ENCODE measurements around the gene GLB1L. TPM values are rescaled to one million over a fixed set of nuclear protein-coding genes. Genes with fewer than 3 reads are reported as not detected.

Gene GLB1L
- total RNA-seq, 2 experiments from 2014 or later: 1.2 to 2.8 TPM

DNA sequence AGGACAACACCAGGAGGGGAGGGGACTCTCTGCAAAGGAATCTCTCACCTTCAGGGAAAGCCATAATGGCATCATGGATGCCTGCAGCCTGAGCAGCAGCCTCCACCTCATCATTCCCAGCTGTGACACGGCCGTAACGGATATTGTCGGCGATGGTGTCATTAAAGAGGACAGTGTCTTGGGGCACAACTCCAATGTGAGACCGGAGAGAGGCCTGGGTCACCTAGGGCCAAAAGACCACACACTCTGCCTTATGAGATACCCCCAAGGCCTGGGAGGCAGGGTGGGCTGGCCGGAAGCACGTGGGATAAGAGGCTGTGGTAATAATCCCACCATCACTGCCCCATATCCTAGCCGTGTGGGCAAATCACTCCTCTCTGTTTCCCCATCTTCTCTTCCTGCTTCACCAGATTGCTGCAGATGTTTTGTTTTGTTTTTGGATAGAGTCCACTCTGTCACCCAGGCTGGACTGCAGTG is 34.3 kb downstream of the GLB1L start:
- Mint-ChIP-seq H3K4me3 (no peak overlapping the region), H3K27ac (peak overlapping the region; percentile 64), H3K4me1 (ENCODE audit: low read depth) (peaks cover 43% of the 10 kb centered on the region), H3K9me3 (no peaks in the 10 kb centered on the region), H3K36me3 (ENCODE audit: low read depth) (peaks cover 44% of the 10 kb centered on the region), H3K27me3 (no peaks in the 10 kb centered on the region)
- TF ChIP-seq, protein P1, sequence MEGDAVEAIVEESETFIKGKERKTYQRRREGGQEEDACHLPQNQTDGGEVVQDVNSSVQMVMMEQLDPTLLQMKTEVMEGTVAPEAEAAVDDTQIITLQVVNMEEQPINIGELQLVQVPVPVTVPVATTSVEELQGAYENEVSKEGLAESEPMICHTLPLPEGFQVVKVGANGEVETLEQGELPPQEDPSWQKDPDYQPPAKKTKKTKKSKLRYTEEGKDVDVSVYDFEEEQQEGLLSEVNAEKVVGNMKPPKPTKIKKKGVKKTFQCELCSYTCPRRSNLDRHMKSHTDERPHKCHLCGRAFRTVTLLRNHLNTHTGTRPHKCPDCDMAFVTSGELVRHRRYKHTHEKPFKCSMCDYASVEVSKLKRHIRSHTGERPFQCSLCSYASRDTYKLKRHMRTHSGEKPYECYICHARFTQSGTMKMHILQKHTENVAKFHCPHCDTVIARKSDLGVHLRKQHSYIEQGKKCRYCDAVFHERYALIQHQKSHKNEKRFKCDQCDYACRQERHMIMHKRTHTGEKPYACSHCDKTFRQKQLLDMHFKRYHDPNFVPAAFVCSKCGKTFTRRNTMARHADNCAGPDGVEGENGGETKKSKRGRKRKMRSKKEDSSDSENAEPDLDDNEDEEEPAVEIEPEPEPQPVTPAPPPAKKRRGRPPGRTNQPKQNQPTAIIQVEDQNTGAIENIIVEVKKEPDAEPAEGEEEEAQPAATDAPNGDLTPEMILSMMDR (IDR thresholded peaks at IDR 0.05): no peak
- ChIA-PET CTCF (interaction anchor here (0.6 to 6.7 kb wide), 8 partner anchors 8 to 84 kb away, joined by 3 to 49 read pairs (median 4); partner anchors contain the start of genes NHEJ1 and SLC23A3), POLR2A (interaction anchor here (2.0 kb wide), 1 partner anchor 39 kb away, joined by 7 read pairs; no protein-coding TSS in a partner anchor)
- intact Hi-C loops (cut with micrococcal nuclease): loop anchor here (5.0 kb wide), 1 partner anchor 49 kb away; the partner anchor contains the start of gene NHEJ1
- DNase-seq (no peak), ATAC-seq (no peak)

DNA sequence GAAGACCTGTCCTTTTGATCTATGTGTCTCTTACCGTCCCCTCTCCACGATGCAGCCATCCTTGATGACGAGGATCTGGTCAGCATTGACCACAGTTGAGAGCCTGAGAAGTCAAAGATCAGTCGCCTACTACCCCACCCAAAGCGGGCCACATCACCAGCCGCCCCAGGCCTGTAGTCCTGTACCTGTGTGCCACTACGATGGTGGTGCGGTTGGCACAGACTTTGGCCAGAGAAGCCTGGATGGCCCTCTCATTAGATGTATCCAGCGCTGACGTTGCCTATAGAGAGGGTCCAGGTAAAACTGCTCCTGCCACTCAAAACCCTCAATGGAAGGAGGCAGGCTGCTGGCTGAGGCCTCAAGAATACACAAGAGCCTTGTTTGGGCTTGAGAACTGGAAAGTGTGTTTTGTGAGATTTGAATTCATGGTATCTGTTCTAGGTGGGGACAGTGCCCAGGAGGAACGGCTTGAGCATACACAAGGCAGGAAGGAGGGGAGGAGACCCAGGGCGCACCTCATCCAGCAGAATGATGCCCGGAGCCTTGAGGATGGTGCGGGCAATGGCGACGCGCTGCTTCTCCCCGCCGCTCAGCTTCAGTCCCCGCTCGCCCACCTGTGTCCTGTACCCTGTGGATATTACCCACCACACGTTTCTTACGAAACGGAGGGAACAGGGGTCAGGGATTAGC is 34.9 kb downstream of the GLB1L start:
- no peak for ATAC-seq
- no peak for DNase-seq
- no peaks in the 10 kb centered on the region for H3K9me3 Mint-ChIP-seq
- CTCF ChIA-PET: interaction anchor here (0.9 to 6.7 kb wide), 4 partner anchors 13 to 85 kb away, joined by 3 to 49 read pairs (median 13); partner anchors contain the start of genes NHEJ1 and SLC23A3
- intact Hi-C loops (cut with micrococcal nuclease): loop anchor here (5.0 kb wide), 1 partner anchor 48 kb away; the partner anchor contains the start of gene NHEJ1
- no peaks in the 10 kb centered on the region for H3K27me3 Mint-ChIP-seq
- peaks cover 44% of the 10 kb centered on the region for H3K4me1 Mint-ChIP-seq (ENCODE audit: low read depth)
- peak overlapping the region; percentile 70 for H3K27ac Mint-ChIP-seq
- TF ChIP-seq, protein P1 (IDR thresholded peaks at IDR 0.05): no peak
- no peak overlapping the region for H3K4me3 Mint-ChIP-seq
- peaks cover 44% of the 10 kb centered on the region for H3K36me3 Mint-ChIP-seq (ENCODE audit: low read depth)
- POLR2A ChIA-PET: interaction anchor here (1.3 to 2.0 kb wide), 4 partner anchors 9 to 50 kb away, joined by 4 to 9 read pairs (median 6); partner anchors contain the start of gene NHEJ1

DNA sequence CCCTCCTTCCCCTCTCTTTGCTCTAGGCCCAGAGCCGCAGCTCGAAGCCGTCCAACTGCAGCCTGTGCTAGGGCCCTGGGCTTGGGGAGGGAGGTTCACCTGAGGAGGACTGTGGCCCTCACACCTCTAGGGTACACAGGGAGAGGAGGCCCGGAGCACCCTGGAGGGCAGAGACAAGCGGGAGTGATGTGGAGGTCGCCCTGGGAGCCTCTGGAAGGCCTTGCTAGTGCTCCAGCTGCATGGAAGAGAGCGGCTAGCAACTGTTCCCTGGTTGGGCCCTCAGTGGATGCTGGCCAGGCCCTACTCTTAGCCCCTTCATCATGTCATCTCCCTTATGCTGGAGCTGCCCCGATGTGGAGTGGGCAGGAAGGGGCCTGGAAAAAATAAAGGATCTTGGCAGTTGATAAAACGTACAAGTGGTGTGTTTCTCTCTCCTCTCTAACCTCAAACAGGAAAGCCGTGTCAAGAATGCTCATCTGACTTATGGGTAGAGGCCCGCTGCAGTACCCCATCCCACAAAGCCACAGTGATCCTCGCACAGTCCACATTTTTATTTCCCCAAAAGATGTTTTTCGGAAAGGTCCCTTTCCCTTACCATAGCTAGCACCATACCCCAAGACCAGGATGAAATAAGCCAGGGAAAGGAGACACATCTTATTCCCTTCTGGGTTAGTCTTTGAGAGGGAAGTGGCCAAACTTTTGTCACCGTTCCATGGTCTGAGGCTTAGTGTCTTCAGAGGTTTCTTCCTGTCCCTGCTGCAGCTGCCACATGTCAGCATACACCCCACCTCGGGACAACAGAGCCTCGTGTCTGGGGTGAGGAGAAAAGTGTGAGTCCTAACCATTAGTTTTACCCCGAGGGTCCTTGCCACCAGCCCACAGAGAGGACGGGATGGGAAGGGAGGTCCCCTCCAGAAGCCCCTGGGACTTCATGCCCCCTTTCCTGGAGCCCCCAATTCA is 35.7 kb downstream of the GLB1L start:
- Mint-ChIP-seq H3K27me3 (no peaks in the 10 kb centered on the region), H3K4me3 (no peak overlapping the region), H3K4me1 (ENCODE audit: low read depth) (peaks cover 44% of the 10 kb centered on the region)

More for the DNA sequence above, 35.7 kb downstream of the GLB1L start:
- Mint-ChIP-seq H3K9me3 (peaks cover 2% of the 10 kb centered on the region), H3K27ac (peak overlapping the region; percentile 70), H3K36me3 (ENCODE audit: low read depth) (peaks cover 44% of the 10 kb centered on the region)
- POLR2A ChIA-PET: interaction anchor here (0.8 to 4.1 kb wide), 9 partner anchors 8 to 50 kb away, joined by 3 to 31 read pairs (median 4); partner anchors contain the start of genes ABCB6, NHEJ1 and TUBA4B
- ATAC-seq (no peak), DNase-seq (no peak)
- intact Hi-C loops (cut with micrococcal nuclease): loop anchor here (5.0 kb wide), 2 partner anchors 37 to 47 kb away; partner anchors contain the start of genes NHEJ1 and SLC23A3
- CTCF ChIA-PET: interaction anchor here (1.4 to 6.7 kb wide), 7 partner anchors 29 to 151 kb away, joined by 3 to 49 read pairs (median 5); partner anchors contain the start of genes CNPPD1, GLB1L, NHEJ1 and SLC23A3
- TF ChIP-seq, protein P1 (IDR thresholded peaks at IDR 0.05): no peak

Data from activated CD8-positive, alpha-beta T cell treated with anti-CD3 and anti-CD28 coated beads for 36 hours (primary cell).